Measurements from ENCODE around the gene SLC44A4.
A peak's percentile ranks its signal among the peaks of the same experiment; 100 is the strongest.
"Not testable (repeated sequence)": the region's sequence is repeated elsewhere in the genome, so short reads cannot be mapped to it uniquely, and the experiment has no call there.

The SLC44A4 gene

DNA sequence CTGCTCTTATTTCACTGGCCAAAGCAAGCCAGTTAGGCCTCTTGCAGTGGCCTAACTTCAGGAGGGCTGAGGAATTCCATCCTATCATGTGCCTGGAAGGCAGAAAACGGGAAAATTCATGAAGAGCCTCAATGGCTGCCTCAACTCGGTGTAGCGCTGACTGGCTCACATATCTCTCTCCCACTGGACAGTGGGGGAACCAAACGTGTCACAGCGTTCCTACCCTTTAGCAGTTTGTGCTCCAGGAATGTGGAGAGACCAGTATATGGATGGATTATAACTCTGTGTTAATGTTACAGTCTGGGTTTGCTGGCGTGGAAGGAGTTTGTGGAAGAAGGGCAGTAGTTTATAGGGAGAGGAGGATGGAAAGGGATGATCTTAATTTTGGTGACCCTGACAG is 37.0 kb upstream of the SLC44A4 start:
- H3K9ac ChIP-seq (ENCODE audit: insufficient read length): no peak overlapping the region
- DNase-seq (ENCODE audit: low read depth, low spot score): no peak

DNA sequence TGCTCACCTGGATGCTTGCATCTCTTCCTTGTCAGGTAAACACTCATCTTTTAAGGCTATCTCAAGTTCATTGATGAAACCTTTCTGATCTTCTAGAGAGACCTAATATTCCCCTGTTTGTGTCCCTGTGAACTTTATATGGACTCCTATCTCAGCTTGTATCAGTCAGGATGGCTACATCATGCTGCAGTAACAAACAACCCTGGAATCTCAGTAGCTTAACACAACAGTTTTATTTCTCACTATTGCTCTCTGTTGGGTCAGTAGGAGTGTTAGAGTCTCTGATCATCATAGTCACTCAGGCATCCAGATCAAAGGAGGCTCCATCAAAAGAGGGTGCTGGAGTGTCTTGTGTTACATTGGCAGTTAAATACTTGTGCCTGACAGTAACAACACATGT is 36.6 kb upstream of the SLC44A4 start:
- TF ChIP-seq FOXP2 (optimal IDR thresholded peaks at IDR 0.05; ENCODE audit: control extremely low read depth, extremely low read length, insufficient read depth) (no peak), POLR2AphosphoS5 (IDR thresholded peaks at IDR 0.05; ENCODE audit: borderline replicate concordance, low read depth, low read length) (no peak), EZH2 (IDR thresholded peaks at IDR 0.05) (no peak)
- Histone ChIP-seq H3K4me3 (no peak overlapping the region), H3K36me3 (ENCODE audit: insufficient read depth, low read length) (no peaks in the 10 kb centered on the region), H3K9ac (ENCODE audit: insufficient read length) (no peak overlapping the region), H3K9me3 (ENCODE audit: low read depth, low read length) (no peaks in the 10 kb centered on the region), H3K27ac (no peak overlapping the region)
- DNase-seq (ENCODE audit: low read depth, low spot score): no peak

More for the DNA sequence above, 37.0 kb upstream of the SLC44A4 start:
- Histone ChIP-seq H3K4me3 (no peak overlapping the region), H3K36me3 (ENCODE audit: insufficient read depth, low read length) (no peaks in the 10 kb centered on the region), H3K27ac (no peak overlapping the region), H3K9me3 (ENCODE audit: low read depth, low read length) (no peaks in the 10 kb centered on the region)
- TF ChIP-seq POLR2AphosphoS5 (IDR thresholded peaks at IDR 0.05; ENCODE audit: borderline replicate concordance, low read depth, low read length): no peak
- TF ChIP-seq FOXP2 (optimal IDR thresholded peaks at IDR 0.05; ENCODE audit: control extremely low read depth, extremely low read length, insufficient read depth): no peak
- TF ChIP-seq EZH2 (IDR thresholded peaks at IDR 0.05): no peak

DNA sequence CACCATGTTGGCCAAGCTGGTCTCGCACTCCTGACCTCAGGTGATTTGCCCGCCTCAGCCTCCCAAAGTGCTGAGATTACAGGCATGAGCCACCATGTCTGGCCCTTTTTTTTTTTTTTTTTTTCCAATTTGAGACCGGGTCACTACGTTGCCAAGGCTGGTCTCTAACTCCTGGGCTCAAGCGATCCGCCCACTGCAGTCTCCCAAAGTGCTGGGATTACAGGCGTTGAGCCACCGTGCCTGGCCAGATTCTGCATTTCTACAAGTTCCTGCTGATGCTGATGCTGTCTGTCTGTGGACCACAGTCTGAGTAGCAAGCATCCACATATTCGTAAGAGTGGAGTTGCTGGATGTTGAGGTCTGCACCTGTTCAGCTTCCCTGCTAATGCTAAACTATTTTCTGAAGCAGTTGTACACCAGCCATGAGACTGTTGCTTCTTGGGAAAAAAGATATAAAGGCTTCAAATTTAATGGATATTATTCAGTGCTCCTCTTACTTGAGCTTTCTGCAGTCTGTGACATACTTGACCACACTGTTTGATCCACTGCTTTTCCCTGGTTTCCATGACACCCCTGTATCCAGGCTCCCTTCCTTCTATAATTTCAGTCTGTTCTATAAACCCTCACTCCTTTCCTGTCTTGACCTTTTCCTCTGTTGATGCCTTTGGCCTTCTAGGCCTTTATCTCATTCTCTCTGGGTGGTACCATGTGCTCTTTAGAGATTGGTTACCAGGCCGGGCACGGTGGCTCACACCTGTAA is 33.2 kb upstream of the SLC44A4 start:
- H3K27ac ChIP-seq: no peak overlapping the region

DNA sequence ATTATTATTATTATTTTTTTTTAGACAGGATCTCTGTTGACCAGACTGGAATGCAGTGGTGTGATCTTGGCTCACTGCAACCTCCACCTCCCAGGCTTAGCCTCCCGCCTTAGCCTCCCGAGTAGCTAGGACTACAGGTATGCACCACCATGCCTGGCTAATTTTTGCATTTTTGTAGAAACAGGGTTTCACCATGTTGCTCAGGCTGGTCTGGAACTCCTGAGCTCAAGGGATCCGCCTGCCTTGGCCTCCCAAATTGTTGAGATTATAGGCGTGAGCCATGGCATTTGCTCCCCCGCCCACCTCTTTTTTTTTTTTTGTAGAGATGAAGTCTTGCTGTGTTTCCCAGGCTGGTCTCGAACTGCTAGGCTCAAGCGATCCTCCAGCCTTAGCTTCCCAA is 30.5 kb upstream of the SLC44A4 start:
- DNase-seq (ENCODE audit: low read depth, low spot score); H3K27ac ChIP-seq; H3K36me3 ChIP-seq (ENCODE audit: insufficient read depth, low read length); H3K4me3 ChIP-seq; H3K9me3 ChIP-seq (ENCODE audit: low read depth, low read length); H3K9ac ChIP-seq (ENCODE audit: insufficient read length): not testable (repeated sequence)

More for the DNA sequence above, 33.2 kb upstream of the SLC44A4 start:
- TF ChIP-seq FOXP2 (optimal IDR thresholded peaks at IDR 0.05; ENCODE audit: control extremely low read depth, extremely low read length, insufficient read depth) (no peak), EZH2 (IDR thresholded peaks at IDR 0.05) (no peak), POLR2AphosphoS5 (IDR thresholded peaks at IDR 0.05; ENCODE audit: borderline replicate concordance, low read depth, low read length) (no peak)
- no peak for DNase-seq (ENCODE audit: low read depth, low spot score)
- Histone ChIP-seq H3K9me3 (ENCODE audit: low read depth, low read length) (no peaks in the 10 kb centered on the region), H3K4me3 (no peak overlapping the region), H3K9ac (ENCODE audit: insufficient read length) (no peak overlapping the region), H3K36me3 (ENCODE audit: insufficient read depth, low read length) (no peaks in the 10 kb centered on the region)

DNA sequence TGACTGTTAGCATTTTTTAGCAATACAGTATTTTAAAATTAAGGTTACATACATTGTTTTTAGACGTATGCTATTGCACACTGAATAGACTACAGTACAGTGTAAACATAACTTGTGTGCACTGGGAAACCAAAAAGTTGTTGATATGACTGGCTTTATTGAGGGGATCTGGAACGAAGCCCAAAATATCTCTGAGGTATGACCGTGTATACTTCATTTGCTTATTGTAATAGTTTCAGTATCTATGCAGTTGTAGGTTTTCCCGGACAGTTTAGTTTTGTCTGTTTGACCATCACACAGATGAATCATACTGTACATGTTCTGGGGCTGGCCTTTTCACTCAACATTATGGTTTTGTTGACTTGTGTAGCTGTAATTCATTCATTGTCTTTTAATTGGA is 30.0 kb upstream of the SLC44A4 start:
- H3K4me3 ChIP-seq: no peak overlapping the region
- peak overlapping the region; percentile 60; the same call in 1 of the 2 replicates for H3K27ac ChIP-seq
- H3K9me3 ChIP-seq (ENCODE audit: low read depth, low read length): no peaks in the 10 kb centered on the region
- H3K9ac ChIP-seq (ENCODE audit: insufficient read length): no peak overlapping the region
- no peaks in the 10 kb centered on the region for H3K36me3 ChIP-seq (ENCODE audit: insufficient read depth, low read length)
- TF ChIP-seq POLR2AphosphoS5 (IDR thresholded peaks at IDR 0.05; ENCODE audit: borderline replicate concordance, low read depth, low read length) (no peak), FOXP2 (optimal IDR thresholded peaks at IDR 0.05; ENCODE audit: control extremely low read depth, extremely low read length, insufficient read depth) (no peak), EZH2 (IDR thresholded peaks at IDR 0.05) (no peak)
- no peak for DNase-seq (ENCODE audit: low read depth, low spot score)

DNA sequence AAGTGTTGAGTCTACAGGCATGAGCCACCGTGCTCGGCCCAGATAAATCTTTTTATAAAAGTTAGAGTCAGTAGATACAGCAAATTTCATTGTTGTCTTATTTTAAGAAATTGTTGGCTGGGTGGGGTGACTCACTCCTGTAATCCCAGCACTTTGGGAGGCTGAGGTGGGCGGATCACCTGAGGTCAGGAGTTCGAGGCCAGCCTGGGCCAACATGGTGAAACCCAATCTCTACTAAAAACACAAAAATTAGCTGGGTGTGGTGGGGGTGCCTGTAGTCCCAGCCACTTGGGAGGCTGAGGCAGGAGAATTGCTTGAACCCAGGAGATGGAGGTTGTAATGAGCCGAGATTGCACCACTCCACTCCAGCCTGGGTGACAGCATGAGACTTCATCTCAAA is 29.5 kb upstream of the SLC44A4 start:
- H3K36me3 ChIP-seq (ENCODE audit: insufficient read depth, low read length); H3K9me3 ChIP-seq (ENCODE audit: low read depth, low read length); H3K27ac ChIP-seq; H3K9ac ChIP-seq (ENCODE audit: insufficient read length); H3K4me3 ChIP-seq; DNase-seq (ENCODE audit: low read depth, low spot score): not testable (repeated sequence)

DNA sequence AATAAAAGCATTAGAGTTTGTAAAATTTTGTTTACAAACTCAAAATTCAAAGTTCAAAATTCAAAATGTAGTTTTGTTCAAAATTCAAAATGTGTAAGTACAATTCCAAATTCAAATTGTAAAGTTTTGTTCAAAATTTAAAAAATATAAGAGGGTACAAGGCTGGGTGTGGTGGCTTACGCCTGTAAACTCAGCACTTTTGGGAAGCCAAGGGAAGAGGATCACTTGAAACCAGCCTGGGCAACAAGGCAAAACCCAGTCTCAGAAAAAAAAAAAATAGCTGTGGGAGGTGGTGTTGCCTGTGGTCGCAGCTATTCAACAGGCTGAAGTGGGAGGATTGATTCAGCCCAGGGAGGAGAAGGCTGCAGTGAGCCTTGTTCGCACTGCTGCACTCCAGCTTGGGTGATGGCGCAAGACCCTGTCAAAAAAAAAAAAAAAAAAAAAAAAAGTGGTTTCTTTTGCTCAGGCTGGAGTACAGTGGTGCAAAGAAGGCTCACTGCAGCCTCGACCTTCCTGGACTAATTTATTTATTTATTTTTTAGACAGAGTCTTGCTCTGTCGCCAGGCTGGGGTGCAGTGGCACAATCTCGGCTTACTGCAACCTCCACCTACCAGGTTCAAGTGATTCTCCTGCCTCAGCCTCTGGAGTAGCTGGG is 28.5 kb upstream of the SLC44A4 start:
- Histone ChIP-seq H3K9me3 (ENCODE audit: low read depth, low read length) (no peaks in the 10 kb centered on the region), H3K36me3 (ENCODE audit: insufficient read depth, low read length) (no peaks in the 10 kb centered on the region), H3K9ac (ENCODE audit: insufficient read length) (no peak overlapping the region), H3K4me3 (no peak overlapping the region), H3K27ac (0 out of 2 replicates have a peak overlapping the region, but pooled peaks have one; percentile 3)
- TF ChIP-seq FOXP2 (optimal IDR thresholded peaks at IDR 0.05; ENCODE audit: control extremely low read depth, extremely low read length, insufficient read depth) (no peak), EZH2 (IDR thresholded peaks at IDR 0.05) (no peak), POLR2AphosphoS5 (IDR thresholded peaks at IDR 0.05; ENCODE audit: borderline replicate concordance, low read depth, low read length) (no peak)
- no peak for DNase-seq (ENCODE audit: low read depth, low spot score)

DNA sequence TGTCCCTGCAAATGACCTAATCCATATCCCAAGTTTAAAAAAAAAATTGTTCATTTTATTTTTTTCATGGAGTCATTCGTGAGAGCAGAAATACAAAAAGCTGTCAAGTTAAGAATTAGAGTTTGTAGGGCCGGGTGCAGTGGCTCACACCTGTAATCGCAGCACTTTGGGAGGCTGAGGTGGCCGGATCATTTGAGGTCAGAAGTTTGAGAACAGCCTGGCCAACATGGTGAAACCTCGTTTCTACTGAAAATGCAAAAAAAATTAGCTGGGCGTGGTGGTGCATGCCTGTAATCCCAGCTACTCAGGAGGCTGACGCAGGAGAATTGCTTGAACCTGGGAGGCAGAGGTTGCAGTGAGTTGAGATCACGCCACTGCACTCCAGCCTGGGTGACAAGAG is 27.9 kb upstream of the SLC44A4 start:
- H3K27ac ChIP-seq; H3K9ac ChIP-seq (ENCODE audit: insufficient read length); H3K4me3 ChIP-seq; DNase-seq (ENCODE audit: low read depth, low spot score); H3K36me3 ChIP-seq (ENCODE audit: insufficient read depth, low read length); H3K9me3 ChIP-seq (ENCODE audit: low read depth, low read length): not testable (repeated sequence)

DNA sequence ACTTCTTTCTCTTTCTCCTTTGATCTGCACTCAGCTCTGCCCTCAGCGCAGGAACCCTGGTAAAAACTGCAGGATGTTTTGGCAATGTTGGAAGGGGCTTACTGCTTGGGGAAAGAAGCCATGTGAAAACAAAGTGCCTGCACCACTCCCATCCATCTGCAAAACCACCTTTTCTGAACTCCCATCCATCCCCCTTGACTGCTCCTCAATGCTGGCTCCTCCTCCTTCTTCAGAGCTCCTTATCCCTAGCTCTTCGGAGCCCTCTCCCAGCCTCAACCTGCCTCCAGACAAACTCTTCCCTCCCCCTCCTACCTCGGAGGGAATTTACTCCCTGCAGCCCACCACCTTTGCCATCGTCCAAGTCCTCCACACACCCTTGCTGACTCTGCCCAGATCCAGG is 27.3 kb upstream of the SLC44A4 start:
- H3K36me3 ChIP-seq (ENCODE audit: insufficient read depth, low read length): no peaks in the 10 kb centered on the region
- H3K9ac ChIP-seq (ENCODE audit: insufficient read length): no peak overlapping the region

More for the DNA sequence above, 27.3 kb upstream of the SLC44A4 start:
- DNase-seq (ENCODE audit: low read depth, low spot score): no peak
- Histone ChIP-seq H3K9me3 (ENCODE audit: low read depth, low read length) (no peaks in the 10 kb centered on the region), H3K4me3 (no peak overlapping the region), H3K27ac (no peak overlapping the region)
- TF ChIP-seq POLR2AphosphoS5 (IDR thresholded peaks at IDR 0.05; ENCODE audit: borderline replicate concordance, low read depth, low read length) (no peak), FOXP2 (optimal IDR thresholded peaks at IDR 0.05; ENCODE audit: control extremely low read depth, extremely low read length, insufficient read depth) (no peak), EZH2 (IDR thresholded peaks at IDR 0.05) (no peak)
